ENCODE results near the gene HIPK4.
"Not testable (repeated sequence)": the region's sequence is repeated elsewhere in the genome, so short reads cannot be mapped to it uniquely, and the experiment has no call there.

DNA sequence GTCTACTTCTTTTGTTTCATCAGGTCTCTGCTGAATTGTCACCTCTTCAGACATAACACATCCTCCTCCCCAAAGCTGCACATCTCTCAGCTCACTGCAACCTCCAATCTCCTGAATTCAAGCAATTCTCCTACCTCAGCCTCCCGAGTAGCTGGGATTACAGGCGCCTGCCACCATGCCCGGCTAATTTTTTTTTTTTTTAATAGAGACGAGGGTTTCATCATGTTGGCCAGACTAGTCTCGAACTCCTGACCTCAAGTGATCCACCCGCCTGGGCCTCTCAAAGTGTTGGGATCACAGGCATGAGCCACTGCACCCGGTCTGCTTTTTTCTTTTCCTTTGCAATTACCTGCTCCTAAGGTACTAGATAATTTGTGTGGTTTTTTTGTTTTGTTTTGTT is 42.8 kb upstream of the HIPK4 start:
- TF ChIP-seq, protein P1, sequence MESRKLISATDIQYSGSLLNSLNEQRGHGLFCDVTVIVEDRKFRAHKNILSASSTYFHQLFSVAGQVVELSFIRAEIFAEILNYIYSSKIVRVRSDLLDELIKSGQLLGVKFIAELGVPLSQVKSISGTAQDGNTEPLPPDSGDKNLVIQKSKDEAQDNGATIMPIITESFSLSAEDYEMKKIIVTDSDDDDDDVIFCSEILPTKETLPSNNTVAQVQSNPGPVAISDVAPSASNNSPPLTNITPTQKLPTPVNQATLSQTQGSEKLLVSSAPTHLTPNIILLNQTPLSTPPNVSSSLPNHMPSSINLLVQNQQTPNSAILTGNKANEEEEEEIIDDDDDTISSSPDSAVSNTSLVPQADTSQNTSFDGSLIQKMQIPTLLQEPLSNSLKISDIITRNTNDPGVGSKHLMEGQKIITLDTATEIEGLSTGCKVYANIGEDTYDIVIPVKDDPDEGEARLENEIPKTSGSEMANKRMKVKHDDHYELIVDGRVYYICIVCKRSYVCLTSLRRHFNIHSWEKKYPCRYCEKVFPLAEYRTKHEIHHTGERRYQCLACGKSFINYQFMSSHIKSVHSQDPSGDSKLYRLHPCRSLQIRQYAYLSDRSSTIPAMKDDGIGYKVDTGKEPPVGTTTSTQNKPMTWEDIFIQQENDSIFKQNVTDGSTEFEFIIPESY (IDR thresholded peaks at IDR 0.05; ENCODE audit: extremely low read depth, insufficient replicate concordance, low read length), result not testable (repeated sequence)
- TF ChIP-seq, protein P2, sequence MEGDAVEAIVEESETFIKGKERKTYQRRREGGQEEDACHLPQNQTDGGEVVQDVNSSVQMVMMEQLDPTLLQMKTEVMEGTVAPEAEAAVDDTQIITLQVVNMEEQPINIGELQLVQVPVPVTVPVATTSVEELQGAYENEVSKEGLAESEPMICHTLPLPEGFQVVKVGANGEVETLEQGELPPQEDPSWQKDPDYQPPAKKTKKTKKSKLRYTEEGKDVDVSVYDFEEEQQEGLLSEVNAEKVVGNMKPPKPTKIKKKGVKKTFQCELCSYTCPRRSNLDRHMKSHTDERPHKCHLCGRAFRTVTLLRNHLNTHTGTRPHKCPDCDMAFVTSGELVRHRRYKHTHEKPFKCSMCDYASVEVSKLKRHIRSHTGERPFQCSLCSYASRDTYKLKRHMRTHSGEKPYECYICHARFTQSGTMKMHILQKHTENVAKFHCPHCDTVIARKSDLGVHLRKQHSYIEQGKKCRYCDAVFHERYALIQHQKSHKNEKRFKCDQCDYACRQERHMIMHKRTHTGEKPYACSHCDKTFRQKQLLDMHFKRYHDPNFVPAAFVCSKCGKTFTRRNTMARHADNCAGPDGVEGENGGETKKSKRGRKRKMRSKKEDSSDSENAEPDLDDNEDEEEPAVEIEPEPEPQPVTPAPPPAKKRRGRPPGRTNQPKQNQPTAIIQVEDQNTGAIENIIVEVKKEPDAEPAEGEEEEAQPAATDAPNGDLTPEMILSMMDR (IDR thresholded peaks at IDR 0.05 in 2 of 3, conservative IDR thresholded peaks at IDR 0.05 in 1 of 3; ENCODE audit: borderline replicate concordance in 1 of 3, insufficient read depth in 1 of 3, low read depth in 2 of 3, low read length in 2 of 3), result not testable (repeated sequence)
- TF ChIP-seq SP1 (IDR thresholded peaks at IDR 0.05; ENCODE audit: low read depth); POLR2A (IDR thresholded peaks at IDR 0.05; ENCODE audit: borderline replicate concordance, extremely low read depth, insufficient read depth, insufficient read length); EZH2phosphoT487 (IDR thresholded peaks at IDR 0.05; ENCODE audit: borderline replicate concordance); SIN3A (IDR thresholded peaks at IDR 0.05; ENCODE audit: low read depth); POLR2AphosphoS5 (IDR thresholded peaks at IDR 0.05; ENCODE audit: low read depth, low read length); RAD21 (IDR thresholded peaks at IDR 0.05; ENCODE audit: low read depth); JUND (IDR thresholded peaks at IDR 0.05); EZH2 (IDR thresholded peaks at IDR 0.05): not testable (repeated sequence)
- TF ChIP-seq, protein P3, sequence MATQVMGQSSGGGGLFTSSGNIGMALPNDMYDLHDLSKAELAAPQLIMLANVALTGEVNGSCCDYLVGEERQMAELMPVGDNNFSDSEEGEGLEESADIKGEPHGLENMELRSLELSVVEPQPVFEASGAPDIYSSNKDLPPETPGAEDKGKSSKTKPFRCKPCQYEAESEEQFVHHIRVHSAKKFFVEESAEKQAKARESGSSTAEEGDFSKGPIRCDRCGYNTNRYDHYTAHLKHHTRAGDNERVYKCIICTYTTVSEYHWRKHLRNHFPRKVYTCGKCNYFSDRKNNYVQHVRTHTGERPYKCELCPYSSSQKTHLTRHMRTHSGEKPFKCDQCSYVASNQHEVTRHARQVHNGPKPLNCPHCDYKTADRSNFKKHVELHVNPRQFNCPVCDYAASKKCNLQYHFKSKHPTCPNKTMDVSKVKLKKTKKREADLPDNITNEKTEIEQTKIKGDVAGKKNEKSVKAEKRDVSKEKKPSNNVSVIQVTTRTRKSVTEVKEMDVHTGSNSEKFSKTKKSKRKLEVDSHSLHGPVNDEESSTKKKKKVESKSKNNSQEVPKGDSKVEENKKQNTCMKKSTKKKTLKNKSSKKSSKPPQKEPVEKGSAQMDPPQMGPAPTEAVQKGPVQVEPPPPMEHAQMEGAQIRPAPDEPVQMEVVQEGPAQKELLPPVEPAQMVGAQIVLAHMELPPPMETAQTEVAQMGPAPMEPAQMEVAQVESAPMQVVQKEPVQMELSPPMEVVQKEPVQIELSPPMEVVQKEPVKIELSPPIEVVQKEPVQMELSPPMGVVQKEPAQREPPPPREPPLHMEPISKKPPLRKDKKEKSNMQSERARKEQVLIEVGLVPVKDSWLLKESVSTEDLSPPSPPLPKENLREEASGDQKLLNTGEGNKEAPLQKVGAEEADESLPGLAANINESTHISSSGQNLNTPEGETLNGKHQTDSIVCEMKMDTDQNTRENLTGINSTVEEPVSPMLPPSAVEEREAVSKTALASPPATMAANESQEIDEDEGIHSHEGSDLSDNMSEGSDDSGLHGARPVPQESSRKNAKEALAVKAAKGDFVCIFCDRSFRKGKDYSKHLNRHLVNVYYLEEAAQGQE (IDR thresholded peaks at IDR 0.05; ENCODE audit: low read depth), result not testable (repeated sequence)
- TF ChIP-seq, protein P4, sequence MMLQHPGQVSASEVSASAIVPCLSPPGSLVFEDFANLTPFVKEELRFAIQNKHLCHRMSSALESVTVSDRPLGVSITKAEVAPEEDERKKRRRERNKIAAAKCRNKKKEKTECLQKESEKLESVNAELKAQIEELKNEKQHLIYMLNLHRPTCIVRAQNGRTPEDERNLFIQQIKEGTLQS (IDR thresholded peaks at IDR 0.05), result not testable (repeated sequence)

Measured in HCT116 (cell line).